ENCODE results near the gene HSD3B7.
"Not testable (repeated sequence)": the region's sequence is repeated elsewhere in the genome, so short reads cannot be mapped to it uniquely, and the experiment has no call there.

The HSD3B7 gene

DNA sequence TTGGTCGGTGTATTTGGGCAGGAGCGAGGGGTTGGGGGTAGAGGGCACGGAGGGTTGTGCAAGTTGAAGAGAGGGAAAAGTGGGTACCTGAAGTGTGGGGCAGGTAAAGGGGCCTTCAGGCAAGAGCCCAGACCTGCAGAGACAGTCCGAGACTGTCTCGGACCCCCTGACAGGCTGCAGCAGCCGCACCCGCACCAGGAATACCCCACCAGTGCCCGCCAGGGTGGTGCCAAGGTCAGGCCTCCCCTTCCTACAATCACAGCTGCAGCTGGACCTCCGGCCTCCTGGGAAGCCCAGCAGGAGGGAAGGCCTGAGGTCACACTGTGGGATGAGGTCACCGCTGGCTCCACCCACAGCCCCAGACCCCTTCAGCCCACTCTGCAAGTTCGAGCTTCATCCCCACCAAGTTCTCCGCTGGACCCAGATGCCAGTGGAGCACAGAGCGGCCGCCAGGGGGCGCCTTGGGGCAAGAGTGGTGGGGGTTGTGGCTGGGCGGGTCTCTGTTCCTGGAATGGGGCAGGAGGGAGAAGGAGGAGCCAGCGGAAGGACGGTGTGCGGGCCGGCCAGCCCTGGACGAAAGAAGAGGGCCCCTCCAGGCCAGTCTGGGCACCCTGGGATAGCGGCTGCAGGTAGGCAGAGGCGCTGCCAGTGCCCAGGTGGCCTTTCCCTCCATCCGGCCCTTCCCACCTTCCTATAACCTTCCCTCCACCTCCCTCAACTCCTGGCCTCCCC lies at the start of gene HSD3B7:
Gene HSD3B7, plus strand, starts transcription at position 539 of the 732 bp plus-strand sequence. CDS start 452 bp downstream, outside the sequence.
- no peak for FAIRE-seq
- DNase-seq (ENCODE audit: low spot score), result peak; percentile 64

DNA sequence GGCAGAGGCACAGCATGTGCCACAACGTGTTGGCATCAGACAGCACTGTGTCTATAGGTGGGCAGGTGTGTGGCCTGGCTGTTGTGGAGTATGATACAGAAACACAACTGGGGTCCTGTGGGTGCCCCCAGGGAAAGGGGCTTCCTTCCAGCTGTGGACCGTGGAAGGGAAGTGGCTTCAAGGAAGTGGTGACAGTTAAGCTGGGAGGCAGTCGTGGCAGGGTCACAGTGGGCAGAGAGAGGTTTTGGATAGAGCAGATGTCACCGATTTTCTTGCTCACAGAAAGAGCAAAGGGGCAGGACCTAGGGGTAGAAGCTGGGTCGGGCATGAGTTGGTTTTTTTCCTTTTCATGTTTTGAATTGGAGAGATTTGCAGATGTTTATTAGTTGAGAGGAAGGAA lies 47.3 kb upstream of the HSD3B7 start:
- no peak for DNase-seq (ENCODE audit: low spot score)

DNA sequence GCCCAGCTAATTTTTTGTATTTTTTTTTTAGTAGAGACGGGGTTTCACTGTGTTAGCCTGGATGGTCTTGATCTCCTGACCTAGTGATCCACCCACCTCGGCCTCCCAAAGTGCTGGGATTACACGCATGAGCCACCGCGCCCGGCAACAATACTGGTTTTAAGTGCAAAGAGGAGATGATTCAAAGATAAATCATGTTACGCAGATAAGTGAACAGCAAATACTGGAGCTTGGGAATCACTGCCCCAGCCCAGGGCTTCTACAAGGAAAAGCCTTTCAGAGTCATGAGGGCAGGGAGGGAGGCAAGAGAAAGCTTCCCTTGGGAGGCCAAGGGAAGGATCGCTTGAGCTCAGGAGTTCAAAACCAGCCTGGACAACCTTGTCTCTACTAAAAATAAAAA lies 45.4 kb upstream of the HSD3B7 start:
- peak; percentile 54 for DNase-seq (ENCODE audit: low spot score)
- FAIRE-seq, result not testable (repeated sequence)

More for the DNA sequence above, 47.3 kb upstream of the HSD3B7 start:
- no peak for FAIRE-seq

DNA sequence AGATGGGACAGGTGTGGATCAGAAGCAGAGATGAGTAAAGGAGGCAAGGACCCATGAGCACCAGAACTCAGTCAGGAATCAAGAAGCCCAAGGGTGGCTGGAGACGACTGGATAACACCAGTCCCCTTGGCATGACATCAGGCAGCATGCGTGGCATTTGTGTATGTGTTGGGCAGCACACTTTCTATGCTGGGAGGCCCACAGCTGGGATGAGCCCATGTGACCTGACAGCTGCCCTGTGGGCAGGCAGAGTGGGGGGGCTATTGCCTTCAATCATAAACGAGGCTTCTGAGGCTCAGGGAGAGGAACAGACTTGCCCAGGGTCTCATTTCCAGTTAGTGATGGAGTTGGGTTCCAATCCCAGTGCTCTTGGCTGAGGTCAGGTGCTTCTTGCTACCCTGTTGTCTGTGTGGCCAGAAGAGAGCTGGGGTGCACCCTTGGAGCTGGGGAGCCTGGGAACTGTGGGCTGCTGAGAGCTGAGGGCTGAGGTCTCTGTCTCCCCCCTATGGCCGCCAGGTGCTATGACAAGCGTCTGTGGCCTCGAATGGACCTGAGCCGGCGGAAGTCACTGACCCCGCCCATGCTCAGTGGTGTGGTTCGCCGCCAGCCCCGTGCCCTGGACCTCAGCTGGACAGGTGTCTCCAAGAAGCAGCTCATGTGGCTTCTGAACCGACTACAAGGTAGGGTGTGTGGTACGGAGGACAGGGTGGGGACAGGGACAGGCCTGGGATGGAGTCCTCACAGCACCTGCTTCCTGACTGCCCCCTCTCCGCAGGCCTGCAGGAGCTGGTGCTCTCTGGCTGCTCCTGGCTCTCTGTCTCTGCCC lies 43.2 kb upstream of the HSD3B7 start:
- DNase-seq (ENCODE audit: low spot score) (peak; percentile 55), FAIRE-seq (no peak)

DNA sequence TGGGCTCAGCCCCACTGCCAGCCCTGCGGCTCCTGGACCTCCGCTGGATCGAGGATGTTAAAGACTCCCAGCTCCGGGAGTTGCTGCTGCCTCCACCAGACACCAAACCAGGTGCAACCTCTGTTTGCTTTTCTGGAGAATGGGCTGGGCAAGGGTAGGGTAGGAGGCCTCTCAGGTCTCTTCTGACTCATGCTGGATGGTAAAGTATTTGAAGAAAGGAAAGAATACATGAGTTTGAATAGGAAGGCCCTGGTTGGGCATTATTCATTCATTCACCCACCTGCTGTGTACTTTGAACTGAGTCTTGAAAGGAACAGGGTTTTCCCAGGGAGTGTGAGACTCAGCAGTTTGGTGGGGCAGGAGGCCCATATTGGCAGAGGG lies 42.6 kb upstream of the HSD3B7 start:
- no peak for DNase-seq (ENCODE audit: low spot score)
- FAIRE-seq, result no peak

DNA sequence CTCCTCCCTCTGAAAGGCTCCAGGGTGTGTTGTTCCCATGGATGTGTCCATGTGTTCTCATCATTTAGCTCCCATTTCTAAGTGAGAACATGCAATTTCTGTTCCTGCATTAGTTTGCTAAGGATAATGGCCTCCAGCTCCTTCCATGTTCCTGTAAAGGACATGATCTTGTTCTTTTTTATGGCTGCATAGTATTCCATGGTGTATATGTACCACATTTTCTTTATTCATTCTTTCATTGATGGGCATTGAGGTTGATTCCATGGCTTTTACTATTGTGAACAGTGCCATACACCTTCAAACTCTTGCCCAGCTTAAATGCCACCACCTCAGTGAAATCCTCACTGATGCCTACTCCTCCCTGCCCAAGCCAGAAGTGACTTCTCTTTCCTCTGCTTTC lies 40.7 kb upstream of the HSD3B7 start:
- no peak for FAIRE-seq
- no peak for DNase-seq (ENCODE audit: low spot score)

DNA sequence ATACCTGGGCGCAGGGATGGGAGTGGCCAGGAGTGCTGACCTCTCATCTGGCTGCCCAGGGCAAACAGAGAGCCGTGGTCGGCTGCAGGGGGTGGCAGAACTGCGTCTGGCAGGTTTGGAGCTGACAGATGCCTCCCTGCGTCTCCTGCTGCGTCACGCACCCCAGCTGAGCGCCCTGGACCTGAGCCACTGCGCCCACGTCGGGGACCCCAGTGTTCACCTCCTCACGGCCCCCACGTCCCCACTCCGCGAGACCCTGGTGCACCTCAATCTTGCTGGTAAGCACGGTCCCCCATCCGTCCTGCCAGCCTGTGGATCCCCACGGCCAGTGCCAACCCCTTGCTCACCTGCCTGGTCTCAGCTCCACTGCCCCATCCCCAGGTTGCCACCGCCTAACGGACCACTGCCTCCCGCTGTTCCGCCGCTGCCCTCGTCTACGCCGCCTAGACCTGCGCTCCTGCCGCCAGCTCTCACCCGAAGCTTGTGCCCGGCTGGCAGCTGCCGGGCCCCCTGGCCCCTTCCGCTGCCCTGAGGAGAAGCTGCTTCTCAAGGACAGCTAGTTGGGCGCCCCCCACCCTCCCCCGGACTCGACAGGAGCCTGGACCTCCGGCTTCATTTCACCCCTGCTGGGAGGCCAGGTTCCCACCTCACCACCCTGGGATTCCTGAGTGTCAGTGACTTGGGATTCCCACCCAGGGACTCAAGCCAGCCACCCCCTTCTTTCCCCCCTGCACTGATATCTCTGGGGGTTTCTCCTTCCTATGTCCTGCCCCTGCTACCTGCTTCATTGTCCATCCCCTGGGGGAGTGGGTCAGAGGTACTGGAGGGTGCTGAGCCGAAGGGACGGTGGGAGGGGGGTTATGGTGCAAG lies 38.1 kb upstream of the HSD3B7 start:
- FAIRE-seq (no peak), DNase-seq (ENCODE audit: low spot score) (no peak)

DNA sequence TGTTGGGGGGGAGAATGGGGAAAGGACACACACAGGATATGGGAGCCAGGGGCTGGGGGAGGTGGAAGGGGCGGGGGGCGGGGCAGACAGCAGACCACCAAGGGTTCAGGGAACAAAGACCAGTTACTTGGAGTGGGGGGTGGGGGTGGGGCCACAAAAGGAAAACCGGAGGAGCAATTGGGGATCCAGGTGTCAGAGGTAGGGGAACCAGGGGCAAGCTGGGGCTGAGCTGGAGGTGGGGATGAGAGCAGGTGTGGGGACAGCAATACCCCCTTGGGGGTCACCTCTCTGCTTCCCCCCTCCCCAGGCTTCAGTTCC lies 37.5 kb upstream of the HSD3B7 start:
- no peak for DNase-seq (ENCODE audit: low spot score)
- no peak for FAIRE-seq

DNA sequence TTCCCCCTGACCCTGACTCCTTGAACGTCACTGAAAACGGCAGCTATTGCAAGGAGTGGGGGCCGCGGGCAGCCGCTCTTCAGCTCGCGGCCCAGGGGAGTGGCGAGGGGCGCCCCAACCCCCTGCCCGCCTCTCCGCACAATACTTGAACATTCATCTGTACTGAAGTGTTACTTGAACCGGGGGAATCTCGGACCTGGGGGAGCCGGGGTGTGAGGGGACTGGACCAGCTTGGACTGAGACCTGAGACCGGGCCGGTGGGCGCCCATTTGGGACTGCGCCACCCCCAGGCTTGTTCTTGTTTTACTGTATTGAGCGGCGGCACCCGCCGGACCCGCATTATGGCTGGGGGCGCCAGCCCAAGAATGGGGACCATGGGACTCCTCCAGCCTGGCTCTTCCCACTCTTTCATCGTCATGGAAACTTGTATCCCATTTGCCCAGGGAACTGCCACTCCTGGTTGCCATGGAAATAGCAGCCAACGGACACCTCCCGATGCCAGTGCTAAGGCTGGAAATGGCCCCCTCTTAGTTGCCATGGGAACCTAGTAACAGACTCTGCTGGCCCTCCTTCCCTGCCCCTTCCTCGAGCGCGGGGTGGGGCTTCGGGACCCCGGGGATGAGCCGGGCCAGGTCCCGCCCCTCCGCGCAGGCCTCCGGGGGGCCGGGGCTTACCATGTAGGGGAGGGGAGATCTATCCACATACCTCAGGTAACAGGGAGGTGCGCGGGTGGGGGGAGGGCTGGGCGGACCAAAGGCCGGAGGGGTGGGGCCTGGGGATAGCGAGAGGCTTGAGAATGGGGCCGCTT lies 36.9 kb upstream of the HSD3B7 start:
- no peak for FAIRE-seq
- DNase-seq (ENCODE audit: low spot score), result peak; percentile 81

DNA sequence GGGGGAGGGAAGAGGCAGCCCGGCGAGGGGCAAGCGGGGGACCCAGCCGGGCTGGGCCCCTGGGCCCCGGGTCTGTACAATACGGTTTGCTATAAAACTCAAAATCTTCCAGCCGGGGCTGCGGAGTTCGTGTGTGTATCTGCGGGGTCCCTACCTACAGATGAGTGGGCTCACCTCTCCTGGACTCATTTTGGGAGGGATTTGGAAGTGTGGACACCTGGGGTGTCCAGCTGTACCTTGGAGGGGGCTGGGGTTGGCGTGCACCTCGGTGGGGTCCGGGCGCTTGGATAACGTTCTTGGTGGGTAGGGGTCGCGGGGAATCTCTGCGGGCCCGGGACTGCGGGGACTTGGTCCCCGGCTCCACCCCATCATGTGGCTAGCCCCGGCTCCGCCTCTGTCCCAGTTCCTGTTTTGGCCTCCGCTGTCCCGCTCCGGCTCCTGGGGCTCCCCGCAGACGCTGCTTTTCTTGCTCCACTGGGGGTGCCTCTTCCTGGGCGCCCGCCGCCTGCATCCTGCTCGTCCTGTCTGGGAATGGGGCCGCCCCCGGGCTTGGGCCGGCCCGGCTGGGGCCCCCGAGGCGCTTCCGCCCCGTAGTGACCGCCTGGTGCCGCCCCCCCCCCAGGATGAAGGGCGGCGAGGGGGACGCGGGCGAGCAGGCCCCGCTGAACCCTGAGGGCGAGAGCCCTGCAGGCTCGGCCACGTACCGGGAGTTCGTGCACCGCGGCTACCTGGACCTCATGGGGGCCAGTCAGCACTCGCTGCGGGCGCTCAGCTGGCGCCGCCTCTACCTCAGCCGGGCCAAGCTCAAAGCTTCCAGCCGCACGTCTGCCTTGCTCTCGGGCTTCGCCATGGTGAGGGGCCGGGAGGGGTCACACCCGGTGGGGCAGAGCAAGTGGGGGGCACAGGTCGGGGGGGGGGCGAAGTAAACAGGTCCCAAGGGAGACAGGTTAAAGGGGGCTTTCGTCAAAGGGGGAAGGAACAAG lies 36.0 kb upstream of the HSD3B7 start, which contains the start of gene ORAI3:
Gene ORAI3, plus strand, starts transcription at position 402 of the 983 bp plus-strand sequence. Its CDS starts 222 bp downstream, at position 624.
- peak; percentile 36 for DNase-seq (ENCODE audit: low spot score)
- no peak for FAIRE-seq

DNA sequence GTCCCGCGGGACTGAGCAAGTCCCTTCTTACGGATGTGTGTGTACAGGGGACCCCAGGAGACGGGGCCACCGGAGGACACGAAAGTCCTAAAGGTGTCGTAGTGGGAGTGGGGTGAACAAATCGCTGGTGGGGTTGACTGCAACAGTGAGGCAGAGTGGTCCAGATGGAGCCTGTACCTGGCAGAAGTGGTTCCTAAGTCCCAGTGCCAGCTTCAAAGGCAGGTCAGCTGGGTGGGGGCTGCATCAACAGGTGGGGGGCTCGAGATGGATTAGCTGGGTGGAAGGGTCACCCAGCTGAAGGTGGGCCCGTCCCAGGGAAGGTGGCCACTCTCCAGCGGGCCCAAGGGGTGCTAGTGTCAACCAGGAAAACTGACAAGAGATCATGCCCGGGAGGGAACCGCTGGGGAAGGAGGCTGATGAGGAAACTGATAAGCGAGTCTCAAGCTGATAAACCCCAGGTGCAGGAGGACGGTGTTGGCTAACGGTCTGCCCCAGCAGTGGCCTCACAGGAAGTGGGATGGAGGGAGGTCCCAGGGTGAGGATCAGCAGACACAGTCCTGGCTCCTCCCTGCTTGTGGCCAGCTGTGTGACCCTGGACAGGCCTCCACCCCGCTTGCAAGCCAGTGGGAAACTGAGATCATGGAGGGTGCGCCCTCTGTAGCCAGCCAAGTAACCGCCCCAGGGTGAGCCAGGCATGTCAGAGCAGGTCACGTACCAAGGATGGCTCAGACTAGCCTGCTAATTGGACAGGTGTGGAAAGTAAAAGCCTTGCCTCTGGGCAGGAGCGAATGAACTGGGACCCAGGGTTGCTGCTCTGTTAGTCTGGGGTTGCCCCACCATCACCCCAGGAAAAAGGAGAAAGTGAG lies 35.1 kb upstream of the HSD3B7 start:
- FAIRE-seq, result peak; percentile 90
- peak; percentile 96 for DNase-seq (ENCODE audit: low spot score)

DNA sequence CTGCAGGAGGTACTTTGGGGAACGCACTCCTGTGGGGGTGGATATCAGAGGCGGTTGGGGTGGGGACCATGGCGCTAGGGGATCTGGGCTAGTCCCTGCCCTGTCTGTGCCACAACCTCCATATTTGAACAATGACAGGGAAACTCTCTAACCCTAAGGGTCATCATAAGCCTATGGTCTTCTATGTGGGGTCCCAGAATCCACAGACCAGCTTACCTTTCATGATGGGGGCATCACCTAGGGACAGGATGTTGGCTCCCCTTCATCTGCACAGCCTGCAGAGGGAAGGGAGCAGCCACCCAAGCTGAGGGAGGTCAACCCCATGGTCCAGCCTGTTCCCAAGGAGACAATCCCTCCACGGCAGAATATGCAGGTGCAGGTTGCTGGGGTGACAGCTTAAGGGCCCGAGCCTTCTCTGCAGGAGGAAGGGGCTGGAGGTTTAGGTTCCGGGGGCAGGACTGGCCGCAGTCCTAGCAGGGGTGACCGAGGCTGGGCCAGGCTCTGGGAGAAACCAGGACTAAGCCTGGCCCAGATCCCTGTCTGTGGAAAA lies 34.4 kb upstream of the HSD3B7 start:
- no peak for FAIRE-seq

DNA sequence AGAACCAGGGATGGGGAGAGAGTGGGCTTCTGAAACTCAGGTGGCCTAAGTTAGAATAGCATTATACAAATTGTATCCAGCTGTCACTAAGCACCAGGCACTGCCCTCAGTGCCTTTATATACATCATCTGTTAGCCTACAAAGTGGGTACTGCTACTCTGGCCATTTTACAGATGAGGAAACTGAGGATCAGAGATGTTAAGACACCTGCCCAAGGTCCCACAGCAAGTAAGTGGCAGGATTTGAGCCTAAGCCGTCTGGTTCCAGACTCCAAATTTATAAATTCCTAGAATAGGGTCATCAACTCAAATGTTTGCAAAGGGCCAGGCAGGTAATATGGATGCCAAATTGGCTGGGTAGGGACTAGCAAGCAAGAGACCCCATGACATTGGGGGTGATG lies 33.8 kb upstream of the HSD3B7 start:
- FAIRE-seq, result no peak

More for the DNA sequence above, 34.4 kb upstream of the HSD3B7 start:
- DNase-seq (ENCODE audit: low spot score), result no peak

DNA sequence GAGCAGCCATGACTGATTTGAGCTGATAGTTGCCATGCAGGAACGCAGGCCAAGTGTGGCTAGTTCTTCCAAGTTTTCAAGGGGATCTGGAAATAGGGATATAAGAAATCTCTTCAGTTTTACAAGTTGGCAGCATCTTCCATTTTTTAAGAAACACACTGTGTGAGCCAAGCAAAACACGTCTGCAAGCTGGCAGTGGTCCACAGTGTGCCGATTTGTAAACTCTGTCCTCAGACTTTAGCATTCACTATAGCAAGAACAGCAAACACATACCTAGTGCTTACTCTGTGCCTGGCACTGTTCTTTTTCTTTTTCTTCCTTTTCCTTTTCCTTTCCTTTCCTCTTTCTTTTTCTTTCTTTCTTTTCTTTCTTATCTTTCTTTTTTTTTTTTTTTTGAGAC lies 33.3 kb upstream of the HSD3B7 start:
- DNase-seq (ENCODE audit: low spot score), result no peak
- no peak for FAIRE-seq

More for the DNA sequence above, 33.8 kb upstream of the HSD3B7 start:
- no peak for DNase-seq (ENCODE audit: low spot score)

DNA sequence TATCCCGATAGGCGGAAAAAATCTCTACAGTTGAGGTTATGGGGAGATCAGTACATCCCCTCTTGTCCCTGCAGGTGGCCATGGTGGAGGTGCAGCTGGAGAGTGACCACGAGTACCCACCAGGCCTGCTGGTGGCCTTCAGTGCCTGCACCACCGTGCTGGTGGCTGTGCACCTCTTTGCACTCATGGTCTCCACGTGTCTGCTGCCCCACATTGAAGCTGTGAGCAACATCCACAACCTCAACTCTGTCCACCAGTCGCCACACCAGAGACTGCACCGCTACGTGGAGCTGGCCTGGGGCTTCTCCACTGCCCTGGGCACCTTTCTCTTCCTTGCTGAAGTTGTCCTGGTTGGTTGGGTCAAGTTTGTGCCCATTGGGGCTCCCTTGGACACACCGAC lies 31.9 kb upstream of the HSD3B7 start:
- no peak for FAIRE-seq
- no peak for DNase-seq (ENCODE audit: low spot score)

DNA sequence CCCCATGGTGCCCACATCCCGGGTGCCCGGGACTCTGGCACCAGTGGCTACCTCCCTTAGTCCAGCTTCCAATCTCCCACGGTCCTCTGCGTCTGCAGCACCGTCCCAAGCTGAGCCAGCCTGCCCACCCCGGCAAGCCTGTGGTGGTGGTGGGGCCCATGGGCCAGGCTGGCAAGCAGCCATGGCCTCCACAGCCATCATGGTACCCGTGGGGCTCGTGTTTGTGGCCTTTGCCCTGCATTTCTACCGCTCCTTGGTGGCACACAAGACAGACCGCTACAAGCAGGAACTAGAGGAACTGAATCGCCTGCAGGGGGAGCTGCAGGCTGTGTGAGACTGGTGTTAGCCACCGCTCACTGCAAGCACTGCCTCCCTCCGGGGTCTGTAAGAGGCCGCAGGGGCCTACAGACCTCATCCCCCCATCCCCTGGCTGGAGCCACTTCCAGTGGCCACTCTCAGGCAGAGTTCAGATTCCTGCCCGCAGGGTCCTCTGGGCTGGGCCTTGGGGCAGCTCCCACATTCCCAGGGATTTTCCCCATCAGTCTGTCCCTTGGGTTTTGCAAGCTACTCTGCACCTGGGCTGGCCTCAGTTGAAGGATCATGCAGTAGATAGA lies 31.4 kb upstream of the HSD3B7 start:
- peak; percentile 16 for DNase-seq (ENCODE audit: low spot score)
- FAIRE-seq, result no peak

DNA sequence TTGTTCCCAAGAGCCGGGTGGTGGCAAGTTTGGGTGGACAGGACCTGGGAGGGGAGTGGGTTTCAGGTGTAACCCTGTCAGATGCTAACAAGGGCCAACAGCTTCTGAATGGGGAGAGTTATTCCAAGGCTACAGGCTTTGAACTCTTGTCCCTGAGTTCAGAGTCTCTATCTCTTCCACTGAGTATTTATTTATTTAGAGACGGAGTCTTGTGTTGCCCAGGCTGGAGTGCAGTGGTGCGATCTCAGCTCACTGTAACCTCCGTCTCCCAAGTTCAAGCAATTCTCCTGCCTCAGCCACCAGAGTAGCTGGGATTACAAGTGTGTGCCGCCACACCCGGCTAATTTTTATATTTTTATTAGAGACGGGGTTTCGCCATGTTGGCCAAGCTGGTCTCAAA lies 30.0 kb upstream of the HSD3B7 start:
- no peak for FAIRE-seq

More for the DNA sequence above, 30.0 kb upstream of the HSD3B7 start:
- no peak for DNase-seq (ENCODE audit: low spot score)

Measured in RCC 7860 (cell line).